Tibial nerve (tissue), 4 donors: Measurements from ENCODE around the gene LBP. TPM values are rescaled to one million over a fixed set of nuclear protein-coding genes. Genes with fewer than 3 reads are reported as not detected.
"Not testable (repeated sequence)": the region's sequence is repeated elsewhere in the genome, so short reads cannot be mapped to it uniquely, and the experiment has no call there.

Source experiments
- DNase-seq, 2 donors: peaks; one replicate each; pipeline ENCODE4 v3.0.0-alpha.2; 2019; ENCODE audit warnings: low spot score in 2 of 2
- H3K27ac ChIP-seq, 4 donors: fragments of 200-600 bp; sonication (generic) in 3 of 4; one replicate each; pipeline ENCODE4 v1.5.1; 2017 to 2019; ENCODE audit warnings: mild to moderate bottlenecking in 1 of 4
- H3K27me3 ChIP-seq, 2 donors: fragments of 200-600 bp; sonication (generic) in 1 of 2; one replicate each; pipeline versions ENCODE4 v1.5.1 to v1.6.0; 2017 to 2019
- H3K36me3 ChIP-seq, 3 donors: fragments of 200-600 bp; sonication (generic); one replicate each; pipeline ENCODE4 v1.5.1; 2018 to 2019
- H3K4me1 ChIP-seq, 4 donors: fragments of 200-600 bp; sonication (generic) in 3 of 4; one replicate each; pipeline ENCODE4 v1.5.1; 2017 to 2019
- H3K4me3 ChIP-seq, 4 donors: fragments of 200-600 bp; sonication (generic) in 3 of 4; one replicate each; pipeline ENCODE4 v1.5.1; 2017 to 2019; ENCODE audit warnings: mild to moderate bottlenecking in 1 of 4, moderate library complexity in 1 of 4
- H3K9me3 ChIP-seq, 4 donors: fragments of 200-600 bp; sonication (generic) in 3 of 4; one replicate each; pipeline ENCODE4 v1.5.1; 2017 to 2019
- EP300 ChIP-seq, 2 donors: sonication (generic); formaldehyde crosslinking; IDR thresholded peaks; one replicate each; pipeline ENCODE4 v1.6.1; 2017; ENCODE audit warnings: antibody characterized with exemption in 2 of 2, mild to moderate bottlenecking in 1 of 2
- POLR2A ChIP-seq, 2 donors: fragments of 450-650 bp; IDR thresholded peaks; one replicate each; pipeline ENCODE4 v1.6.1; 2017; ENCODE audit warnings: antibody characterized with exemption in 2 of 2, mild to moderate bottlenecking in 2 of 2, moderate library complexity in 2 of 2
- WGBS, 2 donors: methylation state at CpG; one replicate each; pipeline ENCODE4 v1.1.5; 2018; 5-methylcytosine and 5-hydroxymethylcytosine counted together
- total RNA-seq, 4 donors: library from RNA; depleted of rRNA; stranded (reverse); fragments of >200 nt; gene quantifications; one replicate each; pipeline ENCODE4 v1.1.0, GENCODE V29; 2016
- TF ChIP-seq, protein P1 (sequence below), 5 experiments: fragments of 200-600 bp in 3 of 5; fragments of 450-650 bp in 2 of 5; sonication (generic) in 3 of 5; IDR thresholded peaks; one replicate each; pipeline ENCODE4 v1.5.1; 2016 to 2019; ENCODE audit warnings: antibody characterized with exemption in 5 of 5, mild to moderate bottlenecking in 3 of 5, moderate library complexity in 2 of 5

The LBP gene
- total RNA-seq, 4 donors from 2014 or later, result 2.2 to 30.0 TPM; not detected in 2

DNA sequence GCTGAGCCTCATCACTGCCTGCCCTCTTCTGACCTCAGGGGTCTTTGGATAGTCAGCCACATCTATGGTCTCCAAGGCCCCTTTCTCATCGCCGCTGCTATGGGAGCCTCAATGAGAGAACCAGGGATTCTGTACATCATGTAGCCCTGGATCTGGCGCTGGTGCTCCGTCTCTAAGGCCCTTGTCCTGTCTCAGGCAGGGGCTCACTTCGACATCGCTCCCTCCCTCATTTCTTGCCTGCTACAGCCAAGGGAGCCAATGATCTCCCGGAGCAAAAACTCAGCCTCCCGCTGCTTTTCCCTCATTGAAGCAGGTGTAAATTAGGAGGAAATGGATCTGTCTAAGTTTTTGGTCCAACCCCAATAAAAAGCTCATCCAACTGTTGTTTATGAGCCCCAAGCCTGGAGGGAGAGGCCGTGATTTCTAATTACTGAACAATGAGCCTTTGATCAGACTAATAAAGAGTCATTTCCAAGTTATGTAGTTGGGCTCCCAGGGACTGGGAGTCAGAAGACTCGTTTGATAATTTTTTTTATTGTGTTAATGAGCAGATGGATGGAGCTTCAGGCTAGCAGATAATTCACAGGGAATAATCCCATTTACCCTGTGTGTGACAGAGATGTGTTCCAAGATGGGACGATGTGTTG, 30.9 kb downstream of the LBP start:
- Histone ChIP-seq H3K36me3 (no peaks in the 10 kb centered on the region), H3K4me1 (peaks cover 0 to 15% (median 0%) of the 10 kb centered on the region in 4 donors), H3K27ac (peak overlapping the region in 2 of 4 donors; percentile 3 to 34), H3K27me3 (no peaks in the 10 kb centered on the region), H3K4me3 (no peak overlapping the region), H3K9me3 (no peaks in the 10 kb centered on the region)
- TF ChIP-seq, protein P1, sequence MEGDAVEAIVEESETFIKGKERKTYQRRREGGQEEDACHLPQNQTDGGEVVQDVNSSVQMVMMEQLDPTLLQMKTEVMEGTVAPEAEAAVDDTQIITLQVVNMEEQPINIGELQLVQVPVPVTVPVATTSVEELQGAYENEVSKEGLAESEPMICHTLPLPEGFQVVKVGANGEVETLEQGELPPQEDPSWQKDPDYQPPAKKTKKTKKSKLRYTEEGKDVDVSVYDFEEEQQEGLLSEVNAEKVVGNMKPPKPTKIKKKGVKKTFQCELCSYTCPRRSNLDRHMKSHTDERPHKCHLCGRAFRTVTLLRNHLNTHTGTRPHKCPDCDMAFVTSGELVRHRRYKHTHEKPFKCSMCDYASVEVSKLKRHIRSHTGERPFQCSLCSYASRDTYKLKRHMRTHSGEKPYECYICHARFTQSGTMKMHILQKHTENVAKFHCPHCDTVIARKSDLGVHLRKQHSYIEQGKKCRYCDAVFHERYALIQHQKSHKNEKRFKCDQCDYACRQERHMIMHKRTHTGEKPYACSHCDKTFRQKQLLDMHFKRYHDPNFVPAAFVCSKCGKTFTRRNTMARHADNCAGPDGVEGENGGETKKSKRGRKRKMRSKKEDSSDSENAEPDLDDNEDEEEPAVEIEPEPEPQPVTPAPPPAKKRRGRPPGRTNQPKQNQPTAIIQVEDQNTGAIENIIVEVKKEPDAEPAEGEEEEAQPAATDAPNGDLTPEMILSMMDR (IDR thresholded peaks at IDR 0.05), result no peak
- no peak for TF ChIP-seq POLR2A (IDR thresholded peaks at IDR 0.05)
- 43 to 44% methylated on average over 11 of the region's 11 CpGs for WGBS, 2 donors
- DNase-seq, result no peak

DNA sequence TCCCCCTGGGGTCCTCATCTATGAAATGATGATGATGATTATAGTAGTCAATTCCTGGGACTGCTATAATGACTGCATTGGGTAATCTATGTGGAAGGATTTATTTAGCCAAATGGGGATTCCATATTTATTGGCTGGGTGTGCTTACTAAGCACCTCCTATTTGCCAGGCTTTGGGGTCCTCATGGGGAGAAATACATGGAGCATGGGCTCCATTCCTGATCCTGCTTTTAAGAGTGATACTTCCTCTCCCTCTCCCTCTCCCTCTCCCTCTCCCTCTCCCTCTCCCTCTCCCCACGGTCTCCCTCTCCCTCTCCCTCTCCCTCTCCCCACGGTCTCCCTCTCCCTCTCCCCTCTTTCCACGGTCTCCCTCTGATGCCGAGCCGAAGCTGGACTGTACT, 31.6 kb downstream of the LBP start:
- H3K9me3 ChIP-seq, H3K27me3 ChIP-seq, H3K4me3 ChIP-seq, H3K36me3 ChIP-seq, DNase-seq: not testable (repeated sequence)
- 86 to 88% methylated on average over 5 of the region's 5 CpGs for WGBS, 2 donors
- Histone ChIP-seq H3K4me1 (peaks cover 0 to 16% (median 0%) of the 10 kb centered on the region in 4 donors), H3K27ac (peak overlapping the region in 1 of 4 donors; percentile 34)

DNA sequence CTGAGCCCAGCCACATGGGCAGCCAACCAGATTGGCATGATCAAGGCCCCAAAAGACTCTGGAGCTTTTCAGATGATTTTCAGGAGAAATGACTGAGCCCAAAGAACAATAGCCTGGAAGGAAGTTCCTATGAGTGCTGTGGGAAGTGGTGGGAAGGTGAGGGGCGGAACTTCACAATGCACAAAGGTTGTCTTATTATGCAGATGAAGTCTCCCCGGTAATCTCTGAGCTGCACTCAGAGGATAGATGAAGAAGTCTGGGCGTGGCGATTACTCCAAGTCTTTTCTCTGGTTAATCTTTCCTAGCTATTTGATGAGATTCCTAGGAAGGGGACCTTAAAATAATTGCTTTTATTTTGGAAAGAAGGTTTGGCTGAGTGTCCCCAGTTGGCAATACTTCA, 36.9 kb downstream of the LBP start:
- 78 to 89% methylated on average over 4 of the region's 4 CpGs for WGBS, 2 donors

DNA sequence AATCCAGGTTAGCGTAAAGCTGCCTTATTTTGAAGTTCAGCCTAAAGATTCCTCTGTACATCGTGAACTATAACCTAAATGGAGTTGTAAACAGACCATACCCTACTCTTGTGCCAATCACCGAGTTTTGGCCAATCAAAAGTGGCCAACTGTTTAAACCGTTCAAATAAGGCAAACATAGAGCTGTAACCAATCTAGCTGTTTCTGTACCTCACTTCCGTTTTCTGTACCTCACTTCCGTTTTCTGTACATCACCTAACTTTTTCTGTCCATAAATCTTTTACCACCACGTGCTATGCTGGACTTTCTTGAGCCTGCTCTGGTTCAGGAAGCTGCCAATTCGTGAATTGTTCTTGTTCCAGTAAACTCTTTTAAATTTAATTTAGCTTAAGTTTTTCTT, 39.7 kb downstream of the LBP start:
- DNase-seq, result no peak
- Histone ChIP-seq H3K27me3 (no peaks in the 10 kb centered on the region), H3K4me3 (no peak overlapping the region), H3K27ac (no peak overlapping the region), H3K36me3 (no peaks in the 10 kb centered on the region), H3K9me3 (no peaks in the 10 kb centered on the region), H3K4me1 (peaks cover 0 to 8% (median 0%) of the 10 kb centered on the region in 4 donors)
- no peak for TF ChIP-seq EP300 (IDR thresholded peaks at IDR 0.05)
- TF ChIP-seq POLR2A (IDR thresholded peaks at IDR 0.05), result no peak
- TF ChIP-seq, protein P1 (IDR thresholded peaks at IDR 0.05), result no peak
- WGBS, 2 donors, result 83% methylated on average over 8 of the region's 8 CpGs

More for the DNA sequence above, 36.9 kb downstream of the LBP start:
- Histone ChIP-seq H3K9me3 (no peaks in the 10 kb centered on the region), H3K4me1 (peaks cover 0 to 8% (median 0%) of the 10 kb centered on the region in 4 donors), H3K4me3 (no peak overlapping the region), H3K27ac (no peak overlapping the region), H3K27me3 (no peaks in the 10 kb centered on the region), H3K36me3 (no peaks in the 10 kb centered on the region)
- no peak for DNase-seq
- no peak for TF ChIP-seq POLR2A (IDR thresholded peaks at IDR 0.05)
- TF ChIP-seq, protein P1 (IDR thresholded peaks at IDR 0.05), result no peak
- TF ChIP-seq EP300 (IDR thresholded peaks at IDR 0.05), result no peak

DNA sequence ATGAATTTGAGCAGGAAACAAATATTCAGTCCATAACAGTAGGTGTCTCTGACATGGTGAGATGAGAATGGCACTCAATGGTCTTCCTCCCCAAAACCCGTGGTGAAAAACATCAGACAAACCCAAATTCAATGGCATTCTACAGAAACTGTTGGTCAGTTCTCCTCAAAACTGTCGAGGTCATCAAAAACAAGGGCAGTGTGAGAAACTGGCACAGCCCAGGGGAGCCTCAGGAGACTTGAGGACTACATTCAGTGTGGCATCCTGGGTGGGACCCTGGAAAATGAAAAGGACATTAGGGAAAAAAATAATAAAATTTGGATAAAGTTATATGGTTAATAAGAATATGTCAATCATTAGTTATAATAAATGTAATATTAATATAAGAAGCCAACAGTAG, 40.6 kb downstream of the LBP start:
- TF ChIP-seq EP300 (IDR thresholded peaks at IDR 0.05) (no peak), POLR2A (IDR thresholded peaks at IDR 0.05) (no peak)
- TF ChIP-seq, protein P1 (IDR thresholded peaks at IDR 0.05), result no peak
- peaks cover 0 to 8% (median 0%) of the 10 kb centered on the region in 4 donors for H3K4me1 ChIP-seq
- 65 to 74% methylated on average over 2 of the region's 2 CpGs for WGBS, 2 donors

More for the DNA sequence above, 40.6 kb downstream of the LBP start:
- H3K36me3 ChIP-seq, result no peaks in the 10 kb centered on the region
- H3K9me3 ChIP-seq, result no peaks in the 10 kb centered on the region
- H3K27me3 ChIP-seq, result no peaks in the 10 kb centered on the region
- no peak for DNase-seq
- no peak overlapping the region for H3K4me3 ChIP-seq
- no peak overlapping the region for H3K27ac ChIP-seq
